ENCODE data around the gene HTT. TPM values are rescaled to one million over a fixed set of nuclear protein-coding genes. Genes with fewer than 3 reads are reported as not detected.

Gene HTT
- total and polyA plus RNA-seq, 2 of the 13 experiments (the other 11 are each of a cell fraction or from before 2014, with no cell fraction given), result 17.5 to 19.5 TPM

- Histone ChIP-seq H3K9ac (ENCODE audit: insufficient read depth, low read depth, low read length) (no peak overlapping the region), H4K20me1 (ENCODE audit: insufficient read depth, low read length) (no peaks in the 10 kb centered on the region), H3K79me2 (ENCODE audit: insufficient read depth, low read length) (no peaks in the 10 kb centered on the region), H3K27me3 (ENCODE audit: control insufficient read depth in 1 of 2, insufficient read depth in 2 of 2, low read length in 2 of 2) (peaks cover 3 to 49% of the 10 kb centered on the region in 2 experiments), H3K4me2 (ENCODE audit: low read depth, low read length) (no peak overlapping the region), H2AFZ (ENCODE audit: low read length) (no peak overlapping the region), H3K4me1 (ENCODE audit: insufficient read depth, low read length) (peaks cover 13% of the 10 kb centered on the region), H3K36me3 (replicated peaks in 1 of 2; ENCODE audit: control insufficient read depth in 1 of 2, insufficient read depth in 2 of 2, low read length in 2 of 2) (no peaks in the 10 kb centered on the region), H3K27ac (ENCODE audit: extremely low read length, insufficient read depth, low read length) (no peak overlapping the region), H3K9me3 (ENCODE audit: low read length) (no peaks in the 10 kb centered on the region), H3K4me3 (replicated peaks in 1 of 3; ENCODE audit: insufficient read depth in 1 of 3, low read depth in 2 of 3, low read length in 3 of 3) (no peak overlapping the region)
- intact Hi-C loops (cut with micrococcal nuclease; ENCODE audit: unreplicated experiment), result loop anchor here (10.0 kb wide), 1 partner anchor 58 kb away; no protein-coding TSS in a partner anchor
- no peak for DNase-seq (ENCODE audit: low spot score)
- ATAC-seq, result peak; percentile 24; the same call in 2 of the 3 replicates
- TF ChIP-seq TEAD2 (CRISPR knock-in tag; IDR thresholded peaks at IDR 0.05), result no peak
- no peak for TF ChIP-seq HHEX (CRISPR knock-in tag; IDR thresholded peaks at IDR 0.05)
- TF ChIP-seq, protein P1, sequence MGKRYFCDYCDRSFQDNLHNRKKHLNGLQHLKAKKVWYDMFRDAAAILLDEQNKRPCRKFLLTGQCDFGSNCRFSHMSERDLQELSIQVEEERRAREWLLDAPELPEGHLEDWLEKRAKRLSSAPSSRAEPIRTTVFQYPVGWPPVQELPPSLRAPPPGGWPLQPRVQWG (CRISPR knock-in tag; IDR thresholded peaks at IDR 0.05; ENCODE audit: borderline replicate concordance, low read depth), result no peak
- no peak for TF ChIP-seq RNF2 (conservative IDR thresholded peaks at IDR 0.05; ENCODE audit: low read depth)
- TF ChIP-seq ZFYVE20 (CRISPR knock-in tag; IDR thresholded peaks at IDR 0.05; ENCODE audit: borderline replicate concordance, low read depth), result no peak
- no peak for TF ChIP-seq ARNTL (CRISPR knock-in tag; IDR thresholded peaks at IDR 0.05)
- TF ChIP-seq, protein P2, sequence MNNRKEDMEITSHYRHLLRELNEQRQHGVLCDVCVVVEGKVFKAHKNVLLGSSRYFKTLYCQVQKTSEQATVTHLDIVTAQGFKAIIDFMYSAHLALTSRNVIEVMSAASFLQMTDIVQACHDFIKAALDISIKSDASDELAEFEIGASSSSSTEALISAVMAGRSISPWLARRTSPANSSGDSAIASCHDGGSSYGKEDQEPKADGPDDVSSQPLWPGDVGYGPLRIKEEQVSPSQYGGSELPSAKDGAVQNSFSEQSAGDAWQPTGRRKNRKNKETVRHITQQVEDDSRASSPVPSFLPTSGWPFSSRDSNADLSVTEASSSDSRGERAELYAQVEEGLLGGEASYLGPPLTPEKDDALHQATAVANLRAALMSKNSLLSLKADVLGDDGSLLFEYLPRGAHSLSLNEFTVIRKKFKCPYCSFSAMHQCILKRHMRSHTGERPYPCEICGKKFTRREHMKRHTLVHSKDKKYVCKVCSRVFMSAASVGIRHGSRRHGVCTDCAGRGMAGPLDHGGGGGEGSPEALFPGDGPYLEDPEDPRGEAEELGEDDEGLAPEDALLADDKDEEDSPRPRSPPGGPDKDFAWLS (CRISPR knock-in tag; IDR thresholded peaks at IDR 0.05; ENCODE audit: borderline replicate concordance), result no peak
- TF ChIP-seq ZNF512B (CRISPR knock-in tag; IDR thresholded peaks at IDR 0.05; ENCODE audit: borderline replicate concordance), result no peak
- no peak for TF ChIP-seq ZNF501 (CRISPR knock-in tag; IDR thresholded peaks at IDR 0.05)
- ChIA-PET CTCF (ENCODE audit: low intra/inter-chr PET ratio, low total read pairs) (no interaction called here), POLR2A (no interaction called here)
- FAIRE-seq, result no peak
- in situ Hi-C loops (cut with HindIII; ENCODE audit: extremely low pct_ligation_motif_present, low pct_unique_long_range_greater_than_20kb), result no loop called here
- WGBS (ENCODE audit: low lambda C conversion rate), result 28% methylated on average over 8 of the region's 28 CpGs
- BruUV-seq (replicated peaks), result no TSS peak
Measured at GRCh38 chr4:3263053-3263875, 188.8 kb downstream of the HTT start.

Data from HepG2 (cell line).